OCI-LY3 (cell line): Measurements from ENCODE around the gene CCNE1.

Source experiments
- EZH2phosphoT487 ChIP-seq: fragments of 200-600 bp; shearing (Covaris generic); IDR thresholded peaks from 2 replicates; pipeline ENCODE4 v1.6.1; 2018; ENCODE audit warnings: antibody characterized with exemption, mixed run types, low read depth
- TF ChIP-seq, protein P1 (sequence below): fragments of 200-600, 300-600 bp; sonication (generic); IDR thresholded peaks from 2 replicates; pipeline ENCODE4 v1.5.1; 2014; ENCODE audit warnings: antibody characterized with exemption, low read length, low read depth

DNA sequence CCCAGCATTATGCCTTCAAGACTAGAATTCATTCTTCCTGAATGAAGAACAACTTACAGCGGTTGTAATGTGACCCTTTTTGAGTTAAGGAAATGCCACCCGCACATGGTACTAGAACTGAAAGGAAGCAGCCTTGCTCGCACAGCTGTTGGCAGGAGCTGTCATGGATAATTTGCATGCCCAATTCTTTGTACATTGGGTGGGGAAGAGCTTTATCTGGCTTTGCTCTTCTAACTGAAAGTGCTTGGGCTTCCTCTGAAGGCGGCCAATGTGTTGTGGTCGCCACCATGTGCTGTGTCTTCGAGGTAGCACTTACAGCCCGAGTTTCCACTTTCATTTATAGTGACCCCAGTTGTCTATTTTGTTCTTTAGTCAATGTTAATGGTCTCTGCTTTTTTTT, 3.4 kb downstream of the CCNE1 start:
- TF ChIP-seq, protein P1, sequence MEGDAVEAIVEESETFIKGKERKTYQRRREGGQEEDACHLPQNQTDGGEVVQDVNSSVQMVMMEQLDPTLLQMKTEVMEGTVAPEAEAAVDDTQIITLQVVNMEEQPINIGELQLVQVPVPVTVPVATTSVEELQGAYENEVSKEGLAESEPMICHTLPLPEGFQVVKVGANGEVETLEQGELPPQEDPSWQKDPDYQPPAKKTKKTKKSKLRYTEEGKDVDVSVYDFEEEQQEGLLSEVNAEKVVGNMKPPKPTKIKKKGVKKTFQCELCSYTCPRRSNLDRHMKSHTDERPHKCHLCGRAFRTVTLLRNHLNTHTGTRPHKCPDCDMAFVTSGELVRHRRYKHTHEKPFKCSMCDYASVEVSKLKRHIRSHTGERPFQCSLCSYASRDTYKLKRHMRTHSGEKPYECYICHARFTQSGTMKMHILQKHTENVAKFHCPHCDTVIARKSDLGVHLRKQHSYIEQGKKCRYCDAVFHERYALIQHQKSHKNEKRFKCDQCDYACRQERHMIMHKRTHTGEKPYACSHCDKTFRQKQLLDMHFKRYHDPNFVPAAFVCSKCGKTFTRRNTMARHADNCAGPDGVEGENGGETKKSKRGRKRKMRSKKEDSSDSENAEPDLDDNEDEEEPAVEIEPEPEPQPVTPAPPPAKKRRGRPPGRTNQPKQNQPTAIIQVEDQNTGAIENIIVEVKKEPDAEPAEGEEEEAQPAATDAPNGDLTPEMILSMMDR, result no peak
- TF ChIP-seq EZH2phosphoT487, result no peak
